Stimulated activated naive CD4-positive, alpha-beta T cell treated with Interleukin-2 at 50 U/mL for 16 hours (primary cell): ENCODE results near the gene LRRTM4.

Experiments
- DNase-seq: peaks from one replicate; lab custom pipeline; 2025; lab: John Stamatoyannopoulos, UW

Gene LRRTM4

GRCh38 chr2:77470096-77470495 is 52.1 kb downstream of the LRRTM4 start:
- DNase-seq = no peak

GRCh38 chr2:77469106-77469505 is 53.1 kb downstream of the LRRTM4 start:
- DNase-seq = no peak

GRCh38 chr2:77459840-77460239 is 62.3 kb downstream of the LRRTM4 start:
- DNase-seq = no peak

GRCh38 chr2:77458216-77458615 is 64.0 kb downstream of the LRRTM4 start:
- no peak for DNase-seq

GRCh38 chr2:77457665-77458064 is 64.5 kb downstream of the LRRTM4 start:
- no peak for DNase-seq

- DNase-seq = no peak
Measured at GRCh38 chr2:77443076-77443475, 79.1 kb downstream of the LRRTM4 start.

GRCh38 chr2:77434880-77435279 is 87.3 kb downstream of the LRRTM4 start:
- DNase-seq = no peak

GRCh38 chr2:77428946-77429345 is 93.2 kb downstream of the LRRTM4 start:
- no peak for DNase-seq

- no peak for DNase-seq
Measured at GRCh38 chr2:77421971-77422370, 100.2 kb downstream of the LRRTM4 start.

GRCh38 chr2:77418537-77418936 is 103.6 kb downstream of the LRRTM4 start:
- DNase-seq = no peak

GRCh38 chr2:77404189-77404588 is 118.0 kb downstream of the LRRTM4 start:
- DNase-seq = no peak

- no peak for DNase-seq
Measured at GRCh38 chr2:77398970-77399600, 123.1 kb downstream of the LRRTM4 start.

- no peak for DNase-seq
Measured at GRCh38 chr2:77397763-77398162, 124.4 kb downstream of the LRRTM4 start.

- no peak for DNase-seq
Measured at GRCh38 chr2:77395011-77395410, 127.2 kb downstream of the LRRTM4 start.

GRCh38 chr2:77391119-77391518 is 131.1 kb downstream of the LRRTM4 start:
- no peak for DNase-seq

GRCh38 chr2:77387324-77387723 is 134.9 kb downstream of the LRRTM4 start:
- DNase-seq = no peak

- no peak for DNase-seq
Measured at GRCh38 chr2:77372636-77373035, 149.5 kb downstream of the LRRTM4 start.

GRCh38 chr2:77370511-77370910 is 151.7 kb downstream of the LRRTM4 start:
- no peak for DNase-seq

GRCh38 chr2:77363277-77363676 is 158.9 kb downstream of the LRRTM4 start:
- no peak for DNase-seq

GRCh38 chr2:77348821-77349220 is 173.4 kb downstream of the LRRTM4 start:
- no peak for DNase-seq

- no peak for DNase-seq
Measured at GRCh38 chr2:77336013-77336412, 186.2 kb downstream of the LRRTM4 start.

- DNase-seq = no peak
Measured at GRCh38 chr2:77328134-77328931, 193.8 kb downstream of the LRRTM4 start.

- no peak for DNase-seq
Measured at GRCh38 chr2:77325395-77325794, 196.8 kb downstream of the LRRTM4 start.

- DNase-seq = no peak
Measured at GRCh38 chr2:77322431-77322830, 199.7 kb downstream of the LRRTM4 start.
